ENCODE results near the gene PRRX2. TPM values are rescaled to one million over a fixed set of nuclear protein-coding genes. Genes with fewer than 3 reads are reported as not detected.

The PRRX2 gene
- total and polyA plus RNA-seq, 3 donors from 2014 or later = 14.6 to 19.1 (median 15.3) TPM

- no peaks in the 10 kb centered on the region for H3K9me3 ChIP-seq
- TF ChIP-seq CTCF (IDR thresholded peaks at IDR 0.05) (no peak), POLR2A (IDR thresholded peaks at IDR 0.05) (no peak)
These were observed 17.2 kb upstream of the PRRX2 start for GRCh38 chr9:129648092-129648763.

GRCh38 chr9:129648764-129649115, 16.7 kb upstream of the PRRX2 start:
- intact Hi-C loops (cut with DNase I; ENCODE audit: low total_unique reads) = loop anchor here (5.0 kb wide), 1 partner anchor 134 kb away; no protein-coding TSS in a partner anchor
- no peaks in the 10 kb centered on the region for H3K27me3 ChIP-seq
- no peaks in the 10 kb centered on the region for H3K9me3 ChIP-seq
- H3K36me3 ChIP-seq (ENCODE audit: low read depth, missing control alignments) = no peaks in the 10 kb centered on the region
- TF ChIP-seq CTCF (IDR thresholded peaks at IDR 0.05) (no peak), POLR2A (IDR thresholded peaks at IDR 0.05) (no peak)
- no peak overlapping the region for H3K4me3 ChIP-seq
- no peaks in the 10 kb centered on the region for H3K4me1 ChIP-seq
- no peak for DNase-seq
- no peak overlapping the region for H3K27ac ChIP-seq
- WGBS, 2 donors = 82 to 95% methylated on average over 8 to 9 of the region's 10 CpGs

More at GRCh38 chr9:129648092-129648763, 17.2 kb upstream of the PRRX2 start:
- no peaks in the 10 kb centered on the region for H3K4me1 ChIP-seq
- H3K36me3 ChIP-seq (ENCODE audit: low read depth, missing control alignments) = no peaks in the 10 kb centered on the region
- intact Hi-C loops (cut with DNase I; ENCODE audit: low total_unique reads) = loop anchor here (5.0 kb wide), 1 partner anchor 134 kb away; no protein-coding TSS in a partner anchor
- WGBS, 2 donors = 77 to 78% methylated on average over 16 of the region's 16 CpGs
- no peak for DNase-seq
- no peaks in the 10 kb centered on the region for H3K27me3 ChIP-seq
- no peak overlapping the region for H3K27ac ChIP-seq
- H3K4me3 ChIP-seq = no peak overlapping the region

GRCh38 chr9:129649726-129650679, 15.4 kb upstream of the PRRX2 start:
- H3K36me3 ChIP-seq (ENCODE audit: low read depth, missing control alignments) = no peaks in the 10 kb centered on the region
- no peaks in the 10 kb centered on the region for H3K27me3 ChIP-seq
- no peak overlapping the region for H3K4me3 ChIP-seq
- DNase-seq = no peak
- intact Hi-C loops (cut with DNase I; ENCODE audit: low total_unique reads) = loop anchor here (5.0 kb wide), 1 partner anchor 132 kb away; no protein-coding TSS in a partner anchor
- peaks cover 11% of the 10 kb centered on the region for H3K4me1 ChIP-seq
- WGBS, 2 donors = 83 to 88% methylated on average over 16 to 20 of the region's 20 CpGs
- TF ChIP-seq CTCF (IDR thresholded peaks at IDR 0.05) (no peak), POLR2A (IDR thresholded peaks at IDR 0.05) (no peak)
- no peaks in the 10 kb centered on the region for H3K9me3 ChIP-seq
- no peak overlapping the region for H3K27ac ChIP-seq

- 93 to 94% methylated on average over 9 to 10 of the region's 10 CpGs for WGBS, 2 donors
- no peak overlapping the region for H3K4me3 ChIP-seq
- intact Hi-C loops (cut with DNase I; ENCODE audit: low total_unique reads) = no loop called here
- H3K36me3 ChIP-seq (ENCODE audit: low read depth, missing control alignments) = no peaks in the 10 kb centered on the region
- H3K27me3 ChIP-seq = no peaks in the 10 kb centered on the region
- H3K27ac ChIP-seq = no peak overlapping the region
- H3K9me3 ChIP-seq = no peaks in the 10 kb centered on the region
- TF ChIP-seq POLR2A (IDR thresholded peaks at IDR 0.05) (no peak), CTCF (IDR thresholded peaks at IDR 0.05) (no peak)
- peaks cover 11% of the 10 kb centered on the region for H3K4me1 ChIP-seq
- DNase-seq = no peak
These were observed 14.7 kb upstream of the PRRX2 start for GRCh38 chr9:129650680-129651235.
